NCI-H2196 (cell line): Measurements from ENCODE around the gene P4HA1.

ENCODE experiments used
- DNase-seq: peaks from one replicate; lab custom pipeline; 2025; ENCODE audit not compliant: unreplicated experiment; lab: John Stamatoyannopoulos, UW

Gene P4HA1

GRCh38 chr10:72981028-72981881 is 115.4 kb downstream of the P4HA1 start:
- DNase-seq: no peak

GRCh38 chr10:72980348-72980747 is 116.3 kb downstream of the P4HA1 start:
- no peak for DNase-seq

GRCh38 chr10:72979709-72980108 is 117.0 kb downstream of the P4HA1 start:
- DNase-seq: no peak

- DNase-seq: no peak
Measured at GRCh38 chr10:72976886-72977285, 119.8 kb downstream of the P4HA1 start.
